ENCODE results near the gene TMEM179.

DNA sequence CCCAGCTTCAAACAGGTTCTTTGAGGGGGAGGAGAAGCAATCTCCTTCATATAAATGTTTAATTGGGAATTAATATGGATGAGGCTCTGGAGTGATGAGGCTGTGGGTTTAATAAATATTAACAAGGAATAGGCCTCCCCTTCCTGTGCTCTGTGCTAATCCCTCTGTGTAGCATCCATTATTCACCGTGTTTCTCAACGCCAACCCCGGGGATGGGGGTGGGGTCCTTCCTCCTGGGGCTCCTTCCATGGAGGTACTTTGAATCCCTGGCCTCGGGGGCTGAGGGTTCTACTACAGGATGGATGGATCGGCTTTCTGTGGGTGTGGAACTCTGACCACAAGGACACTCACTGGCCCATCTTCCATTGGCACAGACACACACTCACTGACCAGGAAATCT, 34.9 kb upstream of the TMEM179 start:
- TF ChIP-seq CTCF (IDR thresholded peaks at IDR 0.05) (no peak), EP300 (IDR thresholded peaks at IDR 0.05) (no peak), POLR2A (IDR thresholded peaks at IDR 0.05) (no peak)
